ENCODE measurements around the gene CARNS1. TPM values are rescaled to one million over a fixed set of nuclear protein-coding genes. Genes with fewer than 3 reads are reported as not detected.

The CARNS1 gene
- total RNA-seq, 1 experiment from 2014 or later = 0.13 TPM

GRCh38 chr11:67420147-67420645, 4.7 kb downstream of the CARNS1 start:
- POLR2A ChIA-PET (ENCODE audit: low non-redundant PET) = no interaction called here
- TF ChIP-seq CTCF (conservative IDR thresholded peaks at IDR 0.05; ENCODE audit: low read depth, low read length) = no peak
- TF ChIP-seq EZH2 (IDR thresholded peaks at IDR 0.05; ENCODE audit: borderline replicate concordance, low read depth, low read length, poor library complexity, severe bottlenecking) = no peak
- peak overlapping the region; percentile 76 for H3K27ac ChIP-seq (ENCODE audit: low read depth, low read length, poor library complexity, severe bottlenecking)
- intact Hi-C loops (cut with micrococcal nuclease; ENCODE audit: unreplicated experiment) = no loop called here
- CTCF ChIA-PET = no interaction called here
- peaks cover 33% of the 10 kb centered on the region for H3K4me1 ChIP-seq (ENCODE audit: insufficient read depth, low read length, poor library complexity, severe bottlenecking)
- no peak for DNase-seq (ENCODE audit: low spot score)
- no peaks in the 10 kb centered on the region for H3K9me3 ChIP-seq (ENCODE audit: low read depth, low read length, poor library complexity, severe bottlenecking)
- no peaks in the 10 kb centered on the region for H3K36me3 ChIP-seq (ENCODE audit: insufficient read depth, low read length, poor library complexity, severe bottlenecking)
- no TSS peak for BruUV-seq (replicated peaks)
- H3K4me3 ChIP-seq (ENCODE audit: low read depth, low read length, poor library complexity, severe bottlenecking) = peak overlapping the region; percentile 51
- no peaks in the 10 kb centered on the region for H3K27me3 ChIP-seq (replicated peaks; ENCODE audit: insufficient read depth, low read depth, low read length, poor library complexity)

GRCh38 chr11:67420646-67421429, 5.4 kb downstream of the CARNS1 start:
- peaks cover 28% of the 10 kb centered on the region for H3K4me1 ChIP-seq (ENCODE audit: insufficient read depth, low read length, poor library complexity, severe bottlenecking)
- TSS peak; percentile 41 for BruUV-seq (replicated peaks)
- POLR2A ChIA-PET (ENCODE audit: low non-redundant PET) = interaction anchor here (0.6 to 0.7 kb wide), 3 partner anchors 20 to 1536 kb away, joined by 3 to 8 read pairs (median 7); no protein-coding TSS in a partner anchor

More at GRCh38 chr11:67420646-67421429, 5.4 kb downstream of the CARNS1 start:
- intact Hi-C loops (cut with micrococcal nuclease; ENCODE audit: unreplicated experiment) = no loop called here
- H3K4me3 ChIP-seq (ENCODE audit: low read depth, low read length, poor library complexity, severe bottlenecking) = peak overlapping the region; percentile 51
- peak overlapping the region; percentile 76 for H3K27ac ChIP-seq (ENCODE audit: low read depth, low read length, poor library complexity, severe bottlenecking)
- CTCF ChIA-PET = interaction anchor here (0.6 to 1.0 kb wide), 2 partner anchors 69 to 209 kb away, joined by 3 to 4 read pairs; partner anchors contain the start of gene NUDT8
- no peaks in the 10 kb centered on the region for H3K27me3 ChIP-seq (replicated peaks; ENCODE audit: insufficient read depth, low read depth, low read length, poor library complexity)
- H3K9me3 ChIP-seq (ENCODE audit: low read depth, low read length, poor library complexity, severe bottlenecking) = no peaks in the 10 kb centered on the region
- no peak for TF ChIP-seq EZH2 (IDR thresholded peaks at IDR 0.05; ENCODE audit: borderline replicate concordance, low read depth, low read length, poor library complexity, severe bottlenecking)
- no peak for TF ChIP-seq CTCF (conservative IDR thresholded peaks at IDR 0.05; ENCODE audit: low read depth, low read length)
- peak; percentile 96 for DNase-seq (ENCODE audit: low spot score)
- no peaks in the 10 kb centered on the region for H3K36me3 ChIP-seq (ENCODE audit: insufficient read depth, low read length, poor library complexity, severe bottlenecking)

Measured in A673 (cell line).